ENCODE results near the gene FGF21. TPM values are rescaled to one million over a fixed set of nuclear protein-coding genes. Genes with fewer than 3 reads are reported as not detected.

Gene FGF21
- total RNA-seq, 2 experiments from 2014 or later: not detected

DNA sequence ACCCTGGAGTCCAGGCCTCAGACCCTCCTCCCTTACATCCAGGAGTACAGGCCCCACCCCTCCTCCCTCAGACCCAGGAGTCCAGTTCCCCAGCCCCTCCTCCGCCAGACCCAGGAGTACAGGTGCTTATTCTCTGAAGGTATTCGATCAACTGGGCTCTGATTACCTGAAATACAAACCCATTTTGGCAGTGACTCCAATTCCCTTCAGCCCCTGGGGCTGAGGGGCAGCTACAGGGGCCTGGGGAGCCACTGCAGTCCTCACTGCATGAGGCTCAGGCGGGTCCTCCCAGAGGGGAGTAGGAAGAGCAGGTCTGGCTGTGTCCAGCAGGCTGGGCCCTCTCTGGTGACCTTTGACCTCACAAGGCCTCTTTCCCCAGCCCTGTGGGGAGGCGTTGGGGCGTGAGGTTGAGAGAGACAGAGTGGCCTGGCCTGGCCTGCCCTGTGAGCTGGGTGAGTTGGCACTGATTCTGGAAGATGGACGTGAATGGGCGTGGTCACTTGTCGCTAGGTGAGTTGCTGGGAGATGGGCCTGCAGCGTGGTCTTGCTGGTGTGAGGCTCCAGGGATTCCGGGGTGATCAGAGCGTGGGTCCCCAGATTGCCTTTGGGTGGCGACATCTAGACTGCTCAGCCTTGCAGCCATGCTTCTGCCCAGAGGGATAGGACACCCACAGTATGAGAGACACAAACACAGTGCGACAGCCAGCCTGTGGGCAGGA is 52.4 kb downstream of the FGF21 start:
- H3K27me3 Mint-ChIP-seq: no peaks in the 10 kb centered on the region
- CTCF ChIA-PET: interaction anchor here (0.6 to 9.0 kb wide), 4 partner anchors 9 to 35 kb away, joined by 3 to 92 read pairs (median 8); no protein-coding TSS in a partner anchor

More for the DNA sequence above, 52.4 kb downstream of the FGF21 start:
- Mint-ChIP-seq H3K4me1 (peaks cover 23% of the 10 kb centered on the region), H3K36me3 (no peaks in the 10 kb centered on the region), H3K4me3 (no peak overlapping the region), H3K27ac (no peak overlapping the region), H3K9me3 (ENCODE audit: low read depth) (no peaks in the 10 kb centered on the region)
- no peak for DNase-seq
- no peak for ATAC-seq

Other genes with a start within 250 kb of the FGF21 start
- gene LMTK3, start 243.7 kb upstream of the FGF21 start, total RNA-seq: 1 to 10 TPM; 3.5 to 5.3 TPM
- gene SULT2B1, start 203.4 kb upstream of the FGF21 start, total RNA-seq: not detected
- gene SPACA4, start 148.8 kb upstream of the FGF21 start, total RNA-seq: not detected
- 1 to 10 TPM; 2.8 to 4.1 TPM for gene FAM83E, start 140.4 kb upstream of the FGF21 start, total RNA-seq
- 1,000 to 10,000 TPM; 1,413 to 1,465 TPM for gene RPL18, start 136.3 kb upstream of the FGF21 start, total RNA-seq
- 10 to 100 TPM; 37.3 to 43.4 TPM for gene SPHK2, start 136.0 kb upstream of the FGF21 start, total RNA-seq
- gene DBP, start 118.1 kb upstream of the FGF21 start, total RNA-seq: 10 to 100 TPM; 11.3 to 18.0 TPM
- 1 to 10 TPM; 6.0 to 7.2 TPM for gene CA11, start 109.3 kb upstream of the FGF21 start, total RNA-seq
- gene NTN5, start 82.5 kb upstream of the FGF21 start, total RNA-seq: under 1 TPM; 0.64 to 0.87 TPM
- not detected for gene FUT2, start 59.6 kb upstream of the FGF21 start, total RNA-seq
- 1 to 10 TPM; 1.0 to 1.1 TPM for gene MAMSTR, start 35.8 kb upstream of the FGF21 start, total RNA-seq
- gene RASIP1, start 14.9 kb upstream of the FGF21 start, total RNA-seq: not detected
- not detected for gene IZUMO1, start 8.6 kb upstream of the FGF21 start, total RNA-seq
- gene FUT1, start 2.9 kb upstream of the FGF21 start, total RNA-seq: under 1 TPM; 0.06 to 0.09 TPM
- 10 to 100 TPM; 46.7 to 54.6 TPM for gene BCAT2, start 55.5 kb downstream of the FGF21 start, total RNA-seq
- under 1 TPM; 0.38 to 0.59 TPM for gene HSD17B14, start 81.0 kb downstream of the FGF21 start, total RNA-seq
- gene PLEKHA4, start 113.1 kb downstream of the FGF21 start, total RNA-seq: 1 to 10 TPM; 2.2 to 5.6 TPM
- gene PPP1R15A, start 116.9 kb downstream of the FGF21 start, total RNA-seq: 10 to 100 TPM; 32.1 to 89.7 TPM
- under 1 TPM in 1 of 2 experiments, not detected in 1; 0.47 TPM for gene TULP2, start 143.2 kb downstream of the FGF21 start, total RNA-seq
- gene NUCB1, start 144.8 kb downstream of the FGF21 start, total RNA-seq: 100 to 1,000 TPM; 185 to 226 TPM
- gene DHDH, start 178.2 kb downstream of the FGF21 start, total RNA-seq: 1 to 10 TPM in 1 of 2 experiments, under 1 TPM in 1; 0.96 to 1.1 TPM
- 100 to 1,000 TPM; 359 to 377 TPM for gene BAX, start 199.4 kb downstream of the FGF21 start, total RNA-seq
- 1,000 to 10,000 TPM; 1,380 to 1,403 TPM for gene FTL, start 209.8 kb downstream of the FGF21 start, total RNA-seq
- 10 to 100 TPM; 44.0 to 65.5 TPM for gene GYS1, start 237.8 kb downstream of the FGF21 start, total RNA-seq
- 100 to 1,000 TPM; 124 to 125 TPM for gene RUVBL2, start 238.4 kb downstream of the FGF21 start, total RNA-seq

Measured in activated CD8-positive, alpha-beta memory T cell treated with anti-CD3 and anti-CD28 coated beads, Interleukin-2, amount 10 ng/mL, durations not matched to agents 7 days and 5 days (primary cell).